TTC549 (cell line): ENCODE results near the gene CALY.

Experiments
- FAIRE-seq: peaks from 2 replicates; lab custom pipeline; 2012; peaks lifted over from hg19 to GRCh38; lab: Jason Lieb, UNC

Gene CALY

GRCh38 chr10:133366130-133366478 lies 29.4 kb upstream of the CALY start:
- FAIRE-seq: no peak

DNA sequence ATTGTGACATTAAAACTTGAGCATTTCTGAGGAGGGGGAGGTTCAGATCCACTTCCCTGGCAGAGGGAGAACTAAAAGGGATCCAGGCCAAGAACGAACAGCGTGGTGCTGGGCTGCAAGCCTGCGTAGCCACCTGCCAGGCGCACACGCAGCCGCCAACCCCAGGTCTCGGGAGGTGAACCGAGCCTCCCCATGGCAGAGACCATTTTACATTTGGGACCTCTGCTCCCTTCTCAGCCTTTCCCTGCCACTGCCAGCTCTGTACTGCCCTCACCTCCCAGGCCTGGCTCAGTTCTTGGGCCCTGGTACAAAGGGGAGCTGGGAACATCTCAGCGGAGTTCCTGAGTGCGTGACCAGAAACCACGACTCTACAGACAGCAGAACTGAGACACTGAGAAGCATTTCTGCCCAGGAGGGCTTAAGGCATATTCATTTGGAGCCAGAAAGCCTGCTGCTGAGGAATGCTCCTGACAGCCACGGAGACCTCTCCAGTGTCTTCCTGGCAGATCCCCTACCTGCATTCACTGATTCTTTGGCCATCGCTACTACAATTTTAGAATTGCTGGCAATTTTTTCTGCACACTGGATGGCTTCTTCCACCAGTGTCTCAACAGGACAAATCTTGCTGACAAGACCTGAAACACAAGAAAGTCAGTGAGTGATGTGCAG lies 28.9 kb upstream of the CALY start:
- no peak for FAIRE-seq

GRCh38 chr10:133364645-133365431 lies 28.1 kb upstream of the CALY start:
- FAIRE-seq: no peak

- FAIRE-seq: no peak
Observed at GRCh38 chr10:133362846-133363245, 26.1 kb upstream of the CALY start.

DNA sequence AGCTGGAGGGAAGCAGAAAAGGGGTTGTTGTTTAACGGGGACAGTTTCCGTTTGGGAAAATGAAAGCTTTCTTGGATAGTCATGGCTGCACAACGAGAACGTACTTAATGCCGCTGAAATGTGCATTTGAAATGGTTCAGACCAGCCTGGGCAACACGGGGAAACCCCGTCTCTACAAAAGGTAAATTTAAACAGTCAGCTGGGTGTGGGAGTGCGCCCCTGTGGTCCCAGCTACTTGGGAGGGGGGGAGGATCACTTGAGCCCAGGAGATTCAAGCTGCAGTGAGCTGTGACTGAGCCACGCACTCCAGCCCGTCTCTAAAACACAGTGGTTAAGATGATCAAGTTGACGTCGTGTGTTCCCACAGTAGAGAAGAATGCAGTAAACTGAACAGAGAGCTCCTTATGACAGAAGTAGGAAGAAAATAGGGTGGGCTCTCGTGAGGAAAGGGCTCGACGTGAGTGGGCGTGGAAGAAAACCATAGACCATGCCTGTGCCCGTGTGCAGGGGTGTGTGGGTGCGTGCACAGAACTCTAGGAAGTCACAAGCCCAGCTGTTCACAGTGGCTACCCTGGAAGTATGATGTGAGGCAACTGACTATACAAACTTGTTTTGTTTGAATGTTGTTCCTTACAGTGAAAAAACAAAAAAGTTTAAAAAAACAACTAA lies 25.2 kb upstream of the CALY start:
- FAIRE-seq: no peak

- FAIRE-seq: no peak
Observed at GRCh38 chr10:133361227-133361626, 24.5 kb upstream of the CALY start.

- no peak for FAIRE-seq
Observed at GRCh38 chr10:133359972-133360610, 23.4 kb upstream of the CALY start.

- FAIRE-seq: no peak
Observed at GRCh38 chr10:133359554-133359971, 22.9 kb upstream of the CALY start.

DNA sequence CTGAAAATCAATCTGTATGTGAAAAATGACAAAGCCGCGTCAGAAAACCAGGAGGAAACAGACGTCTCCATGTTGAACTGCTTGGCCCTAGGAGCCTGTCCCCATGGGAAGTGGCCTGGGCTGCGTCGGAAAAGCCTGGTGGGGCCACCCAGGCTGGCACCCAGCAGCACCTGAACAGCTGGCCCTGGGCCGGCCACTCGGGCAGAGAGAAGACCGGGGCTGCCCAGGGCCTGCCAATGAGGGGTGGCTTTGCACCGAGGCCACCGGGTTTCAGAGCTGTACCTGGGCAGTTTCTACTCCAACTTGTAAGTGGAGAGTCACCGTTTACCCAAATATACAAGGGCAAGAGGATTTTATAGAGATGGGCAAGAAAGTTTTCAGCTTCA lies 22.2 kb upstream of the CALY start:
- FAIRE-seq: no peak

DNA sequence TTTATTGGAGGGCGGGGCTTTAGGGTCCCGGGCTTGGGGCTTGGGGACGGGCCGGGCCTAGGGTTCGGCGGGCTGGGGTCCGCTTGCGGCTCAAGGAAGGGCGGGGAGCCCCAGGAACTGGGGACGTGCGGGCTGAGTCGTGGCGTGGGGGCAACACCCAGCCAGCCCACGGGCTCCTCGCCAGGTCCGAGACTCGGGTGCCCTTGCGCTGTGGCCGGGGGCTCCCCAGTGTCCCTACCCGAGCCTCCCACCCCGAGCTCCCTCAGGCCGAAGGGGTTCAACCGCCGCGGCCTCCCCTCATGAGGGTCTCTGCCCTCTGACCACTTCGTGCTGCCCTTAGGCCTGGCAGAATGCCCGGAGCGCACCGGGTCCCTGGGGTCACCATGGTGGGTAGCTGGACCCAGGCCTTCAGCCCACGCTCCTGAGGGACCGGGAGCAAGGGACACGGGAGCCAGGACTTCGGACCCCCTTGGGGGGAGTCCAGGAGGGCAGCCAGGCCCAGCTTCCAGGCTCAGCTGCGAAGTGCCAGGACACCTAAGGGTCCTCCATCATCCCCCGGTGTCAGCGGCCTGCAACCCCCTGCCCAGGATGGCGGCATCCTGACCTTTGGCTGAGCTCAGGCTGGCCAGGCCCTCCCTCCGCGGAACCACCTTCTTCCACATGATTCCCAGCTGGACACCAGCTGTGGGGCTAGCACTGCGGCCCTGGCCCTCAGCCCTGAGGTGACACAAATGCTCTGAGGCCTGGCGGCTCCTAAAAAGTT lies 21.6 kb upstream of the CALY start:
- FAIRE-seq: no peak

DNA sequence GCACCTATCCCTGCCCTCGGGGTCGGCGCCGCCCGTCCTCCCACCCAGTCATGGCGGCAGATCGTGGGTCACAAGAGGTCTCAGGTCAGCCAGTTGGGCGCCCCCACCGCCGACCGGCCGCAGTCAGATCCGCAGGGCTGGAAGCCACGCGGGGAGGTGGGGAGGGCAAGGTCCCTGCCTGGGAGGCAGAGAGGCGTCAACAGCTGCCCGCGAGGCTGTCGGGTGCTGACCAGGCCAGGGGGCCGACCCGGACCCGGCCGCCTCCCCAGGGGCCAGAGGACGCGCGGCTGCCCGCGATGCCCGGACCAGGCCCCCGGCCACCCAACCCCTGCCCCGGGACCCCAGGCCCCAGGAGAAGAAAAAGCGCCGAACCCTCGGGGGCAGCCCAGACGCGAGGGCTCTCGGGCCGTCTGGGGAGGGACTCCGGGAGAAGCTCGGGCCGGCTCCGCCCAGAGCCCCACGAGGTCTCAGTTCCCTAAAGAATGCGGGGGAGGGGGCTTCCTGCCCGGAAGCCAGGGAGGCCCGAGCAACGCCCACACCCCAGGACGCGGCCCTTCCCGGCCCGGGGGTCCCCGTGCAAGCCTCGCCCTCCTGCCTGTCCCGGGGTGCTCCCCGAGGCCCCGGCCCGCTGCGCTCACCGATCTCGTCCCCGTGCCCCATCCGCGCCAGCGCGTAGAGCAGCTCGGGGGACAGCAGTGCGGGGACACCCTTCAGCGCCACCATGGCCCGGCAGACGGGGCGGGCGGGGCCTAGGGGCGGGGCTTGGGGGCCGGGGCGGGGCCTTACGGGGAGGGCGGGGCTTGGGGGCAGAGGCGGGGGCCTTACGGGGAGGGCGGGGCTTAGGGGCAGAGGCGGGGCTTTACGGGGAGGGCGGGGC lies 20.8 kb upstream of the CALY start, which contains the start of gene FUOM:
TSS of gene FUOM (minus strand) at position 735 of the 877 bp plus-strand sequence. CDS start at position 723, 12 bp downstream.
- no peak for FAIRE-seq

DNA sequence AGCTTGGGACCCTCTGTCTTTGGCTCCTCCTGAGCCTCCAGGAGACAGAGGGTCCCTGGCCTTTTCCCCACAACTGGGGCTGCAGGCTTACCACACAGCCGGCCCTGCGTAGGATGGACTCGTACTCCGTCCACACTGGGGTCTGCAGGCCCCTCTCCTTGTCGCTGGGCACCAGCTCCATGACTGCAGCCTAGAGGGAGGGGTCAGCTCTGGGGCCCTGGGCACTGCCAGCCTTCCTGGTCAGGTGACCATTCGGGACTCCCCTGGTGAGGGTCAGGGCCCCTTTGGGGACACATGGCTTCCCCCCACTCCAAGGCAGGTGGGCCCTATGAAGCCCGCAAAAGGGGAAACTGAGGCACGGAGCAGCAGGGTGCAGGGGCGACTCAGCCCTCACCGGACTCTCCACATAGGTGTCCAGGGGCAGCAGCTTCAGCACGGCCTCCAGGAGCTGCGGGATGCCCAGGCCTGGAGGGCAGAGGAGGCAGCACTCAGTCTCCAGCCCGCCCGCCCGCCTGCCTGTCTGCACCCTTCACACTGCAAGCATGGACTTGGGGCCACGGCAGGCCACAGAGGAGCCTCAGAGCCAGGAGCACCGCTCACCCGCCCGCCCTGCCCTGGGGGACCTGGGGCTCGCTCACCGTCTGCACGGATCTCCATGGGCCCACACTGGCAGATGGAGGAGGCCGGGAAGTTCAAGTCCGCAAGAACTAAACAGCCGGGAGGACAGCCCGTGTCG lies 20.0 kb upstream of the CALY start:
- no peak for FAIRE-seq

- FAIRE-seq: no peak
Observed at GRCh38 chr10:133355991-133356390, 19.3 kb upstream of the CALY start.

DNA sequence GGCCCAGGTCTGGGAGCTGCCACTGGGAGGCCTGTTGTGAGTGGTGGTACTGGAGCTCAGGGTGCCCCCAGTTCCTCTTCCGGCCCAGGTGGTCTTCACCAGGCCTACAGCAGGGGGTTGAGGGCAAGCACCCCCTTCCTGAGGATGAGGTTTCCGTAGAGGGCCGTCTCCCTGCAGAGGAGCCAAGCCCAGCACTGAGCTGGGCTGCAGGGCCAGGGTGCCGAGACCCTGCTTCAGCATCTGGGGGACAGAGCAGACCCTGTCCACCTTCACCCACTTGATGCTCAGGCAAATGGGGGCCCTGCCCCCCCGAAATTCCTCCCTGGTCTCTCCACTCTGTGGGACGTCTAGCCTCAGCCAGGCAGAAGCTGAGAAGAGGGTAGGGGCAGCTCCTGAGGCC lies 18.6 kb upstream of the CALY start:
- FAIRE-seq: no peak

- FAIRE-seq: no peak
Observed at GRCh38 chr10:133354672-133355240, 18.1 kb upstream of the CALY start.

GRCh38 chr10:133353988-133354605 lies 17.4 kb upstream of the CALY start:
- FAIRE-seq: no peak

DNA sequence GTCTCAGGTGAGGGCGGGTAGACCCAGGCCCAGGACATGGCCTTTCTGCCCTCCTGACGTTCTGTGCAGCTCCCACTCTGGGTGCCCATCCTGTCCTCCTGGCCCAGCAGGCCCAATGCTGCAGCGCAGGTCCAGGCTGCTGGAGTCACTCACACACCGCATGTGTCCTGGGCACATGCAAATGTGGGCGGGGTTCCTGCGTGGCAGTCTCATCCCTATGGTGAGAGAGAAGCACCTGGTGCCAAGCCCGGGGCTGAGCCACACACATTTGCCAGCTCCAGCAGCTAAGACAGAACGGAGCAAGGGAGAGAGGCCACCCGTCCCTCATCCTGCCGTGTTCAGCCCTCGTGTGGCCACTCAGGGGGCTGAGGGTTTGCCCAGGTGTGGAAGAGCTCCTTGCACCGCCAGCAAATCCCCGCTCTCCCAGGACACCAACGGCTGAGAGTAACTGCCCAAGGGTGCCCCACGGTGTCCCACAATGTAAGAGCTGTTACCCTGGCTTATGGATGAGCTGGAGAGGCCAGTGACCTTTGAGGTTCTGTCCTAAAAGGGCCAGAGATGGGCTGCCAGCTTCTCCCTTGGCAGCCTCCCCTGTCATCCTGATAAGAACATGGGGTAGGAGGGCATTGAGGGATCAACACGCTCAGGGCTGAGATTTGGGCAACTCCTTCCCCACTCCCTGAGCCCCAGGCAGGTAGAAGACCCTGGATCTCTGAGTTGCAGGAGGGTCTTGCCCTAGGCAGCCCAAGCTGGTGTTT lies 16.7 kb upstream of the CALY start:
- FAIRE-seq: no peak

GRCh38 chr10:133351408-133352318 lies 15.0 kb upstream of the CALY start:
- FAIRE-seq: no peak
